HEK293 (cell line): ENCODE measurements around the gene PHLDB1.
A peak's percentile ranks its signal among the peaks of the same experiment; 100 is the strongest.

ENCODE experiments used
- CTCF ChIA-PET: fragments of 350-600 bp; formaldehyde crosslinking; extraction: SDS; loops from one replicate; lab custom pipeline; 2021; ENCODE audit warnings: antibody characterized with exemption; lab: Yijun Ruan, JAX
- POLR2A ChIA-PET: fragments of 300-600 bp; formaldehyde crosslinking; extraction: SDS; loops from one replicate; lab custom pipeline; 2020; ENCODE audit warnings: antibody characterized with exemption, inconsistent platforms; lab: Yijun Ruan, JAX
- H3K27ac ChIP-seq: fragments of 200-500 bp; sonication (Bioruptor generic); 2 replicates; pipeline ENCODE4 v1.5.1; 2014; ENCODE audit warnings: low read depth, low read length, control low read depth, inconsistent platforms; ENCODE audit errors: extremely low read depth
- H3K36me3 ChIP-seq, 2 experiments: fragments of 200-500 bp in 1 of 2; sonication (Bioruptor generic) in 1 of 2; 1 replicate in 1 of 2; 2 replicates in 1 of 2; pipeline ENCODE4 v1.5.1; 2014 to 2017; ENCODE audit warnings: inconsistent platforms in 2 of 2, low read length in 2 of 2; ENCODE audit not compliant: control insufficient read depth in 2 of 2, insufficient read depth in 1 of 2
- H3K4me1 ChIP-seq: fragments of 200-500 bp; sonication (Bioruptor generic); 2 replicates; pipeline ENCODE4 v1.5.1; 2014; ENCODE audit warnings: mild to moderate bottlenecking, low read length, inconsistent platforms; ENCODE audit not compliant: control insufficient read depth, insufficient read depth
- H3K4me3 ChIP-seq: 2 replicates; pipeline ENCODE4 v1.5.1; 2011; ENCODE audit warnings: low read depth, mild to moderate bottlenecking, control low read depth, low read length, moderate library complexity
- H3K9me3 ChIP-seq: fragments of 200-500 bp; sonication (Bioruptor generic); 2 replicates; pipeline ENCODE4 v1.5.1; 2014; ENCODE audit warnings: low read depth, low read length, inconsistent platforms; ENCODE audit not compliant: control insufficient read depth, insufficient read depth
- PRDM10 ChIP-seq: fragments of 450-650 bp; formaldehyde crosslinking; IDR thresholded peaks from 2 replicates; pipeline ENCODE4 v1.5.1; 2016; ENCODE audit warnings: missing biosample characterization, missing genetic modification characterization
- PRDM2 ChIP-seq: fragments of 450-650 bp; formaldehyde crosslinking; IDR thresholded peaks from 2 replicates; pipeline ENCODE4 v1.5.1; 2016; ENCODE audit warnings: missing biosample characterization, missing genetic modification characterization, borderline replicate concordance
- SCRT2 ChIP-seq: fragments of 450-650 bp; formaldehyde crosslinking; IDR thresholded peaks from 2 replicates; pipeline ENCODE4 v1.5.1; 2016; ENCODE audit warnings: missing biosample characterization, missing genetic modification characterization
- SETDB1 ChIP-seq: IDR thresholded peaks from one replicate; pipeline ENCODE4 v1.6.1; 2017; ENCODE audit warnings: mild to moderate bottlenecking, low read length, moderate library complexity, mixed read lengths; ENCODE audit not compliant: insufficient read length
- SP7 ChIP-seq: fragments of 450-650 bp; formaldehyde crosslinking; IDR thresholded peaks from 2 replicates; pipeline ENCODE4 v1.5.1; 2016; ENCODE audit warnings: missing biosample characterization, missing genetic modification characterization
- ZNF146 ChIP-seq: fragments of 450-650 bp; formaldehyde crosslinking; IDR thresholded peaks from 2 replicates; pipeline ENCODE4 v1.5.1; 2016; ENCODE audit warnings: missing biosample characterization, missing genetic modification characterization
- ZNF366 ChIP-seq: fragments of 450-650 bp; formaldehyde crosslinking; conservative IDR thresholded peaks from 2 replicates; pipeline ENCODE4 v1.5.1; 2016; ENCODE audit warnings: missing biosample characterization, missing genetic modification characterization
- ZNF48 ChIP-seq: fragments of 450-650 bp; formaldehyde crosslinking; IDR thresholded peaks from 2 replicates; pipeline ENCODE4 v1.5.1; 2016; ENCODE audit warnings: missing biosample characterization, missing genetic modification characterization
- ZNF658 ChIP-seq: fragments of 450-650 bp; formaldehyde crosslinking; IDR thresholded peaks from 2 replicates; pipeline ENCODE4; 2016; ENCODE audit warnings: missing biosample characterization, missing genetic modification characterization
- ZNF777 ChIP-seq: fragments of 450-650 bp; formaldehyde crosslinking; IDR thresholded peaks from 2 replicates; pipeline ENCODE4 v1.5.1; 2017; ENCODE audit warnings: missing biosample characterization, missing genetic modification characterization, borderline replicate concordance
- ZSCAN23 ChIP-seq: fragments of 450-650 bp; formaldehyde crosslinking; IDR thresholded peaks from 2 replicates; pipeline ENCODE4 v1.5.1; 2016; ENCODE audit warnings: missing biosample characterization, missing genetic modification characterization

PHLDB1 gene

GRCh38 chr11:118614511-118614910 is 7.1 kb downstream of the PHLDB1 start:
- H3K4me3 ChIP-seq, result no peak overlapping the region
- no peak for TF ChIP-seq ZNF146 (tag by site-specific recombination)
- TF ChIP-seq PRDM2 (tag by site-specific recombination), result no peak
- no peak for TF ChIP-seq ZNF48 (tag by site-specific recombination)
- no peak for TF ChIP-seq SP7 (tag by site-specific recombination)
- no peak for TF ChIP-seq ZNF777 (tag by site-specific recombination)
- no peak for TF ChIP-seq SETDB1
- no peak for TF ChIP-seq ZNF658 (tag by site-specific recombination)
- no peak for TF ChIP-seq PRDM10 (tag by site-specific recombination)
- TF ChIP-seq, all 188 proteins: peak for 0
- POLR2A ChIA-PET, result no interaction called here
- no peaks in the 10 kb centered on the region for H3K9me3 ChIP-seq
- CTCF ChIA-PET, result interaction anchor here (0.6 to 1.1 kb wide), 2 partner anchors 19 to 756 kb away, joined by 3 read pairs; no protein-coding TSS in a partner anchor
- H3K27ac ChIP-seq, result no peak overlapping the region
- H3K4me1 ChIP-seq, result no peaks in the 10 kb centered on the region
- H3K36me3 ChIP-seq, result peaks cover 0 to 19% of the 10 kb centered on the region in 2 experiments; a peak in 1 of 3 replicates

- Histone ChIP-seq H3K27ac (no peak overlapping the region), H3K9me3 (no peaks in the 10 kb centered on the region), H3K4me1 (no peaks in the 10 kb centered on the region)
- POLR2A ChIA-PET, result interaction anchor here (0.6 kb wide), 1 partner anchor 446 kb away, joined by 10 read pairs; no protein-coding TSS in a partner anchor
- TF ChIP-seq ZSCAN23 (tag by site-specific recombination) (no peak), ZNF366 (tag by site-specific recombination) (0 out of 2 replicates have a peak, but pooled peaks have one; percentile 43), SCRT2 (tag by site-specific recombination) (peak; percentile 41; the same call in 1 of the 2 replicates)
- TF ChIP-seq, all 188 proteins: peak for 2
- CTCF ChIA-PET, result no interaction called here
- no peak overlapping the region for H3K4me3 ChIP-seq
- H3K36me3 ChIP-seq, result peaks cover 0 to 19% of the 10 kb centered on the region in 2 experiments; a peak in 1 of 3 replicates
Observed at GRCh38 chr11:118615282-118615975, 8.0 kb downstream of the PHLDB1 start.
